HG02571 (cell line): Measurements from ENCODE around the gene GPR146.
"Not testable (repeated sequence)": the region's sequence is repeated elsewhere in the genome, so short reads cannot be mapped to it uniquely, and the experiment has no call there.

Source experiments
- ATAC-seq: cut with Tn5 transposase; IDR thresholded peaks from one replicate; pipeline ENCODE4 v1.9.1; 2021; ENCODE audit warnings: mild to moderate bottlenecking, moderate library complexity; ENCODE audit not compliant: unreplicated experiment

Gene GPR146

GRCh38 chr7:1074018-1074417 is 29.7 kb downstream of the GPR146 start:
- not testable (repeated sequence) for ATAC-seq

GRCh38 chr7:1074593-1075431 is 30.5 kb downstream of the GPR146 start:
- no peak for ATAC-seq

GRCh38 chr7:1076184-1077072 is 32.1 kb downstream of the GPR146 start:
- ATAC-seq, result no peak

- ATAC-seq, result no peak
Observed at GRCh38 chr7:1078519-1078918, 34.2 kb downstream of the GPR146 start.

- ATAC-seq, result no peak
Observed at GRCh38 chr7:1078985-1079384, 34.6 kb downstream of the GPR146 start.

GRCh38 chr7:1079546-1079945 is 35.2 kb downstream of the GPR146 start:
- no peak for ATAC-seq

GRCh38 chr7:1080252-1080920 is 36.0 kb downstream of the GPR146 start:
- ATAC-seq, result no peak

- ATAC-seq, result no peak
Observed at GRCh38 chr7:1080921-1081255, 36.5 kb downstream of the GPR146 start.

- no peak for ATAC-seq
Observed at GRCh38 chr7:1081336-1081735, 37.0 kb downstream of the GPR146 start.

GRCh38 chr7:1081931-1082401 is 37.6 kb downstream of the GPR146 start:
- no peak for ATAC-seq

GRCh38 chr7:1083729-1084657 is 39.6 kb downstream of the GPR146 start:
- ATAC-seq, result no peak

- ATAC-seq, result no peak
Observed at GRCh38 chr7:1085266-1085665, 40.9 kb downstream of the GPR146 start.

GRCh38 chr7:1085910-1086421 is 41.6 kb downstream of the GPR146 start:
- ATAC-seq, result no peak

- peak; percentile 75 for ATAC-seq
Observed at GRCh38 chr7:1086588-1087464, 42.5 kb downstream of the GPR146 start.

GRCh38 chr7:1087465-1087814 is 43.1 kb downstream of the GPR146 start:
- no peak for ATAC-seq

- ATAC-seq, result no peak
Observed at GRCh38 chr7:1087952-1088920, 43.9 kb downstream of the GPR146 start, which contains the start of gene GPER1. Gene GPER1, plus strand, starts transcription at chr7:1088113. Its CDS starts 3,616 bp downstream, at chr7:1091729.

- no peak for ATAC-seq
Observed at GRCh38 chr7:1090236-1090635, 45.9 kb downstream of the GPR146 start.
